ENCODE data around the gene PLPP1. TPM values are rescaled to one million over a fixed set of nuclear protein-coding genes. Genes with fewer than 3 reads are reported as not detected.

PLPP1 gene
- total and polyA plus RNA-seq, 7 donors: 22.0 to 81.5 (median 40.6) TPM

DNA sequence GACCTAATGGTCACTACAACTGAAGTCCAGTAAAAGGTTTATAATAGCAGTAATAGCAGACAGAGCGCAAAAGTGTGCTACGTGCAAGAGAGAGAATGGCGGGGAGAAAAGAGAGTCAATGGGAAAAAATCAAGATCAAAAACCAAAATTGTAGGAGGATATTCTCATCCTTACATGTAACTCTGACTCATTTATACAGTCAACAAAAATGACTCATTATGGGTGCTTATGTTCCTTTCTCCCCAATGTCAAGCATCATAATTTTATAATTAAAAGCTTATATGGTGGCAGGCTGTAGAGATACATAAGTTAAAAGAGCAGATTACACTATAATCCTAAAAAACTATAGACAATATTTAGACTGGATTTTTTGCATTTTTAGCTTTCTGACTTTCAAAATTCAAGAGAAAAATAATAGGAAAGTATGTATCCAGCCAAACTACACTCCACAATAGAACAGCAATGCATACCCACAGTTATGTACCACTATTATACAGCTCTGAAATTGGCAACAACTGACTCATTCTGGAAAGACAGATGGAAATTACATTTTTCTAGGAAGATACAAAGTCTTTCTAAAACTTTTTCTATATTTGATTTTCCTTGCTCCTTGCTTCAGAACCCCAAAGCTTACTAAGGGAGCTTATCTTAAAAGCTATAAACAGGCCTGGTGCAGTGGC, 78.4 kb downstream of the PLPP1 start:
- Histone ChIP-seq H3K27ac (no peak overlapping the region), H3K4me1 (peaks cover 14% of the 10 kb centered on the region), H3K36me3 (ENCODE audit: insufficient read depth in 1 of 2, low read depth in 1 of 2) (no peaks in the 10 kb centered on the region), H3K4me3 (no peak overlapping the region), H3K27me3 (ENCODE audit: insufficient read depth in 3 of 3, low read length in 2 of 3) (no peaks in the 10 kb centered on the region), H3K9me3 (no peaks in the 10 kb centered on the region)
- ATAC-seq: no peak
- DNase-seq: no peak
- 94 to 96% (median 95%) methylated on average over 3 of the region's 3 CpGs for WGBS, 3 donors
- intact Hi-C loops (cut with DNase I): no loop called here
- TF ChIP-seq, protein P1, sequence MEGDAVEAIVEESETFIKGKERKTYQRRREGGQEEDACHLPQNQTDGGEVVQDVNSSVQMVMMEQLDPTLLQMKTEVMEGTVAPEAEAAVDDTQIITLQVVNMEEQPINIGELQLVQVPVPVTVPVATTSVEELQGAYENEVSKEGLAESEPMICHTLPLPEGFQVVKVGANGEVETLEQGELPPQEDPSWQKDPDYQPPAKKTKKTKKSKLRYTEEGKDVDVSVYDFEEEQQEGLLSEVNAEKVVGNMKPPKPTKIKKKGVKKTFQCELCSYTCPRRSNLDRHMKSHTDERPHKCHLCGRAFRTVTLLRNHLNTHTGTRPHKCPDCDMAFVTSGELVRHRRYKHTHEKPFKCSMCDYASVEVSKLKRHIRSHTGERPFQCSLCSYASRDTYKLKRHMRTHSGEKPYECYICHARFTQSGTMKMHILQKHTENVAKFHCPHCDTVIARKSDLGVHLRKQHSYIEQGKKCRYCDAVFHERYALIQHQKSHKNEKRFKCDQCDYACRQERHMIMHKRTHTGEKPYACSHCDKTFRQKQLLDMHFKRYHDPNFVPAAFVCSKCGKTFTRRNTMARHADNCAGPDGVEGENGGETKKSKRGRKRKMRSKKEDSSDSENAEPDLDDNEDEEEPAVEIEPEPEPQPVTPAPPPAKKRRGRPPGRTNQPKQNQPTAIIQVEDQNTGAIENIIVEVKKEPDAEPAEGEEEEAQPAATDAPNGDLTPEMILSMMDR (IDR thresholded peaks at IDR 0.05): no peak

DNA sequence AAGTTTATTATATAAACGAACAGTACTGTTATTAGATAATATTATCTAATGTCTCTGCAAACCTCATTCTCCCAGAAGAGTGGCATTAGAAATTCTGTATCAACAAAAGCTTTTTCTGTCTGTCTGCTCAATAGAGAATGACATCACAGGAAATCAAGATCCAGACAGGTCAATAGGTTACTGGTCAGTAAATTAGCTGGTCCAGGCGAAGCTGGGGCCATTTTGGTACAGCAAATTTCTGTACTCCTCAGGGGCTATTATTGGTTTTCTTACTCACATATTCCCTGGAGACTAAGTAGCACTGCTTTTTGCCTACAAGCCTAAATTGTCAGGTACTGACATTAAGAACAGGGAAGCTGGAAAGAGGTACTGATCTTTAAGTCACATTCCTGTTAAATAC, 80.5 kb downstream of the PLPP1 start:
- H3K27ac ChIP-seq: peak overlapping the region; percentile 36
- WGBS, 3 donors: 56 to 74% (median 63%) methylated on average over 2 of the region's 2 CpGs
- TF ChIP-seq, protein P1 (IDR thresholded peaks at IDR 0.05): no peak
- H3K4me3 ChIP-seq: no peak overlapping the region
- no peaks in the 10 kb centered on the region for H3K36me3 ChIP-seq (ENCODE audit: insufficient read depth in 1 of 2, low read depth in 1 of 2)
- peaks cover 32% of the 10 kb centered on the region for H3K4me1 ChIP-seq
- ATAC-seq (peak in 3 of 4 donors; percentile 32 to 52 (median 48)), DNase-seq (no peak)
- no peaks in the 10 kb centered on the region for H3K9me3 ChIP-seq
- intact Hi-C loops (cut with DNase I): no loop called here
- H3K27me3 ChIP-seq (ENCODE audit: insufficient read depth in 3 of 3, low read length in 2 of 3): no peaks in the 10 kb centered on the region

DNA sequence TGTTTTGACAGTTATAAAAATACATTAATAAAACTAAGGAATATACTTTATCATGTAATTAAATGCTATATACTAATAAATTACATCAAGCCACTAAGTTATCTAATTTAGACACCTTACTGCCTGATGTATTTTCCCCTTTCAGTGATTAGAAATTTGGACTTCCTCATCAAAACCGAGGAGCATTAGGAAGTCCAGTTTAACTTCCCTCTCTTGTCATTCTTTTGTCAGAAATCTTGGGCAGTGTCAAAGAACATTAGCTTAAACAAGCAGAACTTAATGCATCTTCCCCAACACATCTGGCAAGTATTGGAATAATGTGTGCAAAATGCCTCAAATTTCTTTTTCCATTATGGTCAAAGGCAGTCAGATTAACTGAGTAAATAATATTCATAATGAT, 81.6 kb downstream of the PLPP1 start:
- H3K27ac ChIP-seq: no peak overlapping the region
- intact Hi-C loops (cut with DNase I): no loop called here
- H3K4me1 ChIP-seq: peaks cover 34% of the 10 kb centered on the region
- H3K4me3 ChIP-seq: no peak overlapping the region
- no peaks in the 10 kb centered on the region for H3K27me3 ChIP-seq (ENCODE audit: insufficient read depth in 3 of 3, low read length in 2 of 3)
- H3K36me3 ChIP-seq (ENCODE audit: insufficient read depth in 1 of 2, low read depth in 1 of 2): no peaks in the 10 kb centered on the region
- 52 to 63% (median 54%) methylated on average over 1 of the region's 1 CpG for WGBS, 3 donors
- TF ChIP-seq, protein P1 (IDR thresholded peaks at IDR 0.05): no peak
- H3K9me3 ChIP-seq: no peaks in the 10 kb centered on the region
- DNase-seq: no peak
- no peak for ATAC-seq

DNA sequence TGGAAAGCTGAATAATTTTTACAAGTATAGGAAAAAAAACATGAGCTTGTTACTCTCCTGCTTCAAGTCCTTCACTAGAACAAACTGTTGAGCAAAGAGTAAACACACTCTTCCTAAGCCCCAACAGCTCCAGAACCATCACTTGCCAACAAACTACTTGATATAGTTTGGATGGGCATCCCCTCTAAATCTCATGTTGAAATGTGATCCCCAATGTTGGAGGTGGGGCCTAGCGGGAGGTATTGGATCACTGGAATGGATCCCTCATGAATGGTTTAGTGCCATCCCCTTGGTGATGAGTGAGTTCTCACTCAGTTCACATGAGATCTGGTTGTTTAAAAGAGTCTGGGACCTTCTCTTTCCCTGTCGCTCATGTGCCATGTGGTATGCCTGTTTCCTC, 82.8 kb downstream of the PLPP1 start:
- no peaks in the 10 kb centered on the region for H3K27me3 ChIP-seq (ENCODE audit: insufficient read depth in 3 of 3, low read length in 2 of 3)
- no peak overlapping the region for H3K27ac ChIP-seq
- no peaks in the 10 kb centered on the region for H3K9me3 ChIP-seq
- peak in 1 of 4 donors; percentile 6 for ATAC-seq
- intact Hi-C loops (cut with DNase I): no loop called here
- WGBS, 3 donors: 43 to 82% (median 46%) methylated on average over 2 of the region's 2 CpGs
- DNase-seq: no peak
- peaks cover 44% of the 10 kb centered on the region for H3K4me1 ChIP-seq
- H3K36me3 ChIP-seq (ENCODE audit: insufficient read depth in 1 of 2, low read depth in 1 of 2): no peaks in the 10 kb centered on the region
- TF ChIP-seq, protein P1 (IDR thresholded peaks at IDR 0.05): no peak
- H3K4me3 ChIP-seq: no peak overlapping the region
